ENCODE measurements around the gene ACP6. TPM values are rescaled to one million over a fixed set of nuclear protein-coding genes. Genes with fewer than 3 reads are reported as not detected.
A peak's percentile ranks its signal among the peaks of the same experiment; 100 is the strongest.

The ACP6 gene
- total RNA-seq, 1 experiment from 2014 or later = 2.9 TPM

GRCh38 chr1:147673816-147674215, 3.5 kb upstream of the ACP6 start:
- Histone ChIP-seq H3K4me1 (replicated peaks) (peaks cover 23% of the 10 kb centered on the region), H3K36me3 (no peaks in the 10 kb centered on the region), H3K4me3 (no peak overlapping the region), H3K9me3 (replicated peaks) (no peaks in the 10 kb centered on the region), H3K27ac (no peak overlapping the region), H3K27me3 (replicated peaks) (no peaks in the 10 kb centered on the region)
- DNase-seq (ENCODE audit: low read depth in 1 of 2, low spot score in 2 of 2) = no peak

DNA sequence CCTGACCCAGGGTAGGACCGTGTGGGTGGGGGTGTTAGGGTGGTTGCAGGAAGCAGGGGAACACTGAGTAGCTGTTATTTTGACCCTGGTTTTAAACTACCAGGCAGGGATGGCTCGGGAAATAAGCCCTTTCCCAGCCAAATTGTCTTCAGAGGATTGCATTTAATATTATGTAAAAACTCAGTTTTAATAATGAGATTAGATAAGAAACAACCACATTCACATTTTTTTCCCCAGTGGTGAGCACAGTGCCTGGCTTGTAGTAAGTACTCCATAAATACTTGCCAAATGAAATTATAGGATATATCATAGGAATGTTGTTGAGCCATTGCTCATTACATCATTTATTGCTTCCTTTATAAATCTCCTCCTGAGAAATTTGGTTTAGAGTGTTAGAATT, 3.1 kb upstream of the ACP6 start:
- DNase-seq (ENCODE audit: low read depth in 1 of 2, low spot score in 2 of 2) = no peak
- peaks cover 23% of the 10 kb centered on the region for H3K4me1 ChIP-seq (replicated peaks)
- H3K27ac ChIP-seq = no peak overlapping the region
- no peaks in the 10 kb centered on the region for H3K36me3 ChIP-seq
- H3K4me3 ChIP-seq = no peak overlapping the region
- H3K9me3 ChIP-seq (replicated peaks) = no peaks in the 10 kb centered on the region
- no peaks in the 10 kb centered on the region for H3K27me3 ChIP-seq (replicated peaks)

GRCh38 chr1:147669469-147670318, 630 bp downstream of the ACP6 start:
- H3K27ac ChIP-seq = no peak overlapping the region

GRCh38 chr1:147665521-147665920, 4.8 kb downstream of the ACP6 start:
- no peak for DNase-seq (ENCODE audit: low read depth in 1 of 2, low spot score in 2 of 2)
- no peaks in the 10 kb centered on the region for H3K9me3 ChIP-seq (replicated peaks)

More at GRCh38 chr1:147669469-147670318, 630 bp downstream of the ACP6 start:
- no peaks in the 10 kb centered on the region for H3K36me3 ChIP-seq
- H3K4me1 ChIP-seq (replicated peaks) = 0 out of 2 replicates have a peak, but pooled peaks cover 3% of the 10 kb centered on the region
- peak overlapping the region; percentile 45 for H3K4me3 ChIP-seq
- no peaks in the 10 kb centered on the region for H3K27me3 ChIP-seq (replicated peaks)
- H3K9me3 ChIP-seq (replicated peaks) = no peaks in the 10 kb centered on the region
- DNase-seq (ENCODE audit: low read depth in 1 of 2, low spot score in 2 of 2) = no peak

GRCh38 chr1:147664206-147664605, 6.1 kb downstream of the ACP6 start:
- Histone ChIP-seq H3K27ac (no peak overlapping the region), H3K4me1 (replicated peaks) (no peaks in the 10 kb centered on the region), H3K4me3 (no peak overlapping the region), H3K9me3 (replicated peaks) (no peaks in the 10 kb centered on the region), H3K27me3 (replicated peaks) (no peaks in the 10 kb centered on the region), H3K36me3 (no peaks in the 10 kb centered on the region)
- DNase-seq (ENCODE audit: low read depth in 1 of 2, low spot score in 2 of 2) = no peak

More at GRCh38 chr1:147665521-147665920, 4.8 kb downstream of the ACP6 start:
- Histone ChIP-seq H3K27ac (no peak overlapping the region), H3K4me1 (replicated peaks) (no peaks in the 10 kb centered on the region), H3K4me3 (no peak overlapping the region), H3K27me3 (replicated peaks) (no peaks in the 10 kb centered on the region), H3K36me3 (no peaks in the 10 kb centered on the region)

DNA sequence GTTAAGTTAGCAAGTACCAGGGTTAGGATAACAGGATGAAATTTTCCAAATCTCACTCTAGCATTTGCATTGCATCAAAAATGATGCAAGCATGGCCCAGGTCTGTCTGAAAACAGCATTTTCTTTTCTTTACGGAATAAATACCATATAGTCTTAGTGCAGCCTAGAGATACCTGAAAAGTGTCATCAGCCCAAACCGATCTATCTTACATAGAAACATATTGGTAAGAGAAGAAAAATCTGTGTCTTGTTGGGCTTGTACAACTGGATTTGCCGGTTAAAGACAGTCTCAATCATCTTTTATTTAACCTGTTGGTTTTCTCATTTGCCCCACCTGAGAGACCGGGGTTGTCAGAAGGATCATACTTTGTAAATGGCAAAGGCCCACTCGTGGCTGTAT, 15.8 kb downstream of the ACP6 start:
- H3K4me3 ChIP-seq = no peak overlapping the region
- H3K27me3 ChIP-seq (replicated peaks) = no peaks in the 10 kb centered on the region

DNA sequence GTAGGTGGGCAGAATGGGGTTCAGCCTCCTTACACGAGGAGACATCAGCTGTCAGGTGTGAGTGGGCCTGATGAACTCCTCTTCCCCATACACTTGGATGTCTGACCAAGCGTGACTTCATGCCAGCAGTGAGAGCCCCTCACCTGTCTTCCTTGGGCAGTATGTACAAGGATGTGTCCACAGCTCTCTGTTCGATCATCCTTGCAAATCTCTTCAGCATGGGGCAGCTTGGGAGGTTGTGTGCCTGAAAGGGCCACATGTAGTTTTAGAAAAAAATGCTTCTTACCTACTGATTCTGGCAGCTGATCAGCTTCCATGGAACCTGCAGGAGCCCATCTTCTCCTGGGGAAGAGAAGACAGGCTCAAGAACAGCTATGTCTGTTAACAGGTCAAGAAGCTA, 18.0 kb downstream of the ACP6 start:
- DNase-seq (ENCODE audit: low read depth in 1 of 2, low spot score in 2 of 2) = no peak
- no peak overlapping the region for H3K4me3 ChIP-seq
- no peaks in the 10 kb centered on the region for H3K4me1 ChIP-seq (replicated peaks)
- no peaks in the 10 kb centered on the region for H3K9me3 ChIP-seq (replicated peaks)
- 0 out of 2 replicates have a peak, but pooled peaks cover 3% of the 10 kb centered on the region for H3K36me3 ChIP-seq
- no peaks in the 10 kb centered on the region for H3K27me3 ChIP-seq (replicated peaks)
- no peak overlapping the region for H3K27ac ChIP-seq

More for the DNA sequence above, 15.8 kb downstream of the ACP6 start:
- no peaks in the 10 kb centered on the region for H3K4me1 ChIP-seq (replicated peaks)
- no peak overlapping the region for H3K27ac ChIP-seq
- 0 out of 2 replicates have a peak, but pooled peaks cover 3% of the 10 kb centered on the region for H3K36me3 ChIP-seq
- H3K9me3 ChIP-seq (replicated peaks) = no peaks in the 10 kb centered on the region
- no peak for DNase-seq (ENCODE audit: low read depth in 1 of 2, low spot score in 2 of 2)

- Histone ChIP-seq H3K27me3 (replicated peaks) (no peaks in the 10 kb centered on the region), H3K4me1 (replicated peaks) (no peaks in the 10 kb centered on the region), H3K36me3 (0 out of 2 replicates have a peak, but pooled peaks cover 3% of the 10 kb centered on the region), H3K9me3 (replicated peaks) (no peaks in the 10 kb centered on the region), H3K27ac (no peak overlapping the region), H3K4me3 (no peak overlapping the region)
- DNase-seq (ENCODE audit: low read depth in 1 of 2, low spot score in 2 of 2) = no peak
Observed at GRCh38 chr1:147651466-147651865, 18.9 kb downstream of the ACP6 start.

- no peak overlapping the region for H3K4me3 ChIP-seq
- H3K27ac ChIP-seq = no peak overlapping the region
- H3K36me3 ChIP-seq = 0 out of 2 replicates have a peak, but pooled peaks cover 3% of the 10 kb centered on the region
- DNase-seq (ENCODE audit: low read depth in 1 of 2, low spot score in 2 of 2) = no peak
- H3K4me1 ChIP-seq (replicated peaks) = no peaks in the 10 kb centered on the region
- H3K27me3 ChIP-seq (replicated peaks) = no peaks in the 10 kb centered on the region
- H3K9me3 ChIP-seq (replicated peaks) = no peaks in the 10 kb centered on the region
Observed at GRCh38 chr1:147648933-147649332, 21.4 kb downstream of the ACP6 start.

DNA sequence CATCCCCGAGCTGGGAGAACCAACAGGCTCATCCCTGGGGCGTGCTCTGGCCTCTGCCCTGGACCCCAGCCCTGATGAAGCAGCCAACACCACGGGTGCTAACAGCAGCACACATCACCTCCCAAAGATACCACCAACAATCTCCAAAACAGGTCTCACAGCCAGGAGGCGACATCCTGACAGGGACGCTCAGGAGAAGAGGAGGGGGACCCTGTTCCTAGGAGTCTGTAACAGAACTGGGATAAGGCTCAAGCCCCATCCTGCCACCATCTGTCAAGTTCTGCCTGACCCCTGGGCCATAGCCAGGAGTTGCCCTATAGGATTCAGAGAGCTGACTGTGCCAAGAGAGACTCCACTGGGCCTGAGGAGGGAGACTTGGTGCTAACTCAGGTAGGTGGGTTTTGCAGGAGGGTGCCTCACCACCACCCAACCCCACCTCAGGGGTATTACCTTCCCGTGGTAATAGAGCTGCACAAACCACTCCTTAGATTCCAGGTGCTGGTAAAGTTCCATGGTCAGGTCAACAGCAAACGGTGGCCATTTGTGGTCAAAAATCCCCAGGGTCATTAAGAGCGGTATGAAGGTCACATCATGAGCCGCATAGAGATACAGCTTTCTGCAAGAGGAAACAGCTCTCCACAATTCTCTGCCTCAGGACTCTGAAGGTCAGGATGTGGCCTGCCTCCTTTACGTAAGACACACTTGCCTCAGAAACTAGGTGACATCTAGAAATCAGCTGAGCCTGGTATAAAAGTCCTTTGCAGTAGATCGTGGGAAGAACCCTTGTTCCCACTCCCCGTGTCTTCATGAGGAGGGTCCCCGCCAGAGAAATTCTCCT, 22.3 kb downstream of the ACP6 start:
- no peak for DNase-seq (ENCODE audit: low read depth in 1 of 2, low spot score in 2 of 2)
- no peak overlapping the region for H3K4me3 ChIP-seq
- no peaks in the 10 kb centered on the region for H3K27me3 ChIP-seq (replicated peaks)
- no peaks in the 10 kb centered on the region for H3K4me1 ChIP-seq (replicated peaks)
- H3K9me3 ChIP-seq (replicated peaks) = no peaks in the 10 kb centered on the region
- no peak overlapping the region for H3K27ac ChIP-seq
- 0 out of 2 replicates have a peak, but pooled peaks cover 3% of the 10 kb centered on the region for H3K36me3 ChIP-seq

- no peak overlapping the region for H3K27ac ChIP-seq
- H3K9me3 ChIP-seq (replicated peaks) = no peaks in the 10 kb centered on the region
- H3K27me3 ChIP-seq (replicated peaks) = no peaks in the 10 kb centered on the region
- DNase-seq (ENCODE audit: low read depth in 1 of 2, low spot score in 2 of 2) = no peak
- H3K4me3 ChIP-seq = no peak overlapping the region
- no peaks in the 10 kb centered on the region for H3K4me1 ChIP-seq (replicated peaks)
- no peaks in the 10 kb centered on the region for H3K36me3 ChIP-seq
Observed at GRCh38 chr1:147643974-147644373, 26.4 kb downstream of the ACP6 start.

GRCh38 chr1:147641695-147642592, 28.4 kb downstream of the ACP6 start:
- H3K4me1 ChIP-seq (replicated peaks) = no peaks in the 10 kb centered on the region
- H3K27ac ChIP-seq = no peak overlapping the region
- H3K4me3 ChIP-seq = no peak overlapping the region
- H3K27me3 ChIP-seq (replicated peaks) = no peaks in the 10 kb centered on the region
- H3K9me3 ChIP-seq (replicated peaks) = no peaks in the 10 kb centered on the region
- H3K36me3 ChIP-seq = no peaks in the 10 kb centered on the region
- DNase-seq (ENCODE audit: low read depth in 1 of 2, low spot score in 2 of 2) = peak in 1 of 2 experiments; percentile 38

DNA sequence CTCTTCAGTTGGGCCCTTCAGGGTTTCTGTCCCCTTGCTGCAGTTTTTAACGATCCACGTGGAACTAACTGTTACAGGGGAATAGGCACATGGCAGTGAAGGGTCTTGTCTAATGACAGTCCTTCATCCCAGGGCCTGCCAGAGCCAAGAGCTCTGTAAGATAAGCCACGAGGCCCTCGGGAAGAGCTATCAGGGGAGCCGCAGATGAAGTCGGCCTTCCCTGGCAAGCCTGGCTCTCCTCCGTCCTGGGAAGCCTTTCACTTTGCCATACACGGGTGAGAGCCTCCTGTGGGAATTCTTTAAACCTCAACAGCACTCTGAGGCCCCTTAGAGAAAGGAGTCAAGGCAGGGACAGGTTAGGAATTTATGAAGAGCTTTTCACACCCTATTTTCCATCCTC, 29.0 kb downstream of the ACP6 start:
- no peaks in the 10 kb centered on the region for H3K27me3 ChIP-seq (replicated peaks)
- no peak overlapping the region for H3K27ac ChIP-seq
- no peaks in the 10 kb centered on the region for H3K9me3 ChIP-seq (replicated peaks)
- no peak for DNase-seq (ENCODE audit: low read depth in 1 of 2, low spot score in 2 of 2)
- H3K36me3 ChIP-seq = no peaks in the 10 kb centered on the region
- H3K4me3 ChIP-seq = no peak overlapping the region
- no peaks in the 10 kb centered on the region for H3K4me1 ChIP-seq (replicated peaks)
